T-helper 9 cell (primary cell): ENCODE data around the gene SERPINH1.
A peak's percentile ranks its signal among the peaks of the same experiment; 100 is the strongest.

Experiments
- DNase-seq: peaks from one replicate; pipeline ENCODE4 v3.0.0-alpha.2; 2020
- total RNA-seq, 2 donors: gene quantifications; one replicate each; lab custom pipeline; 2026; lab: John Stamatoyannopoulos, UW

SERPINH1 gene
- total RNA-seq = 4.6 to 21.3 reads per million in 2 donors

GRCh38 chr11:75562048-75562835 is at the start of gene SERPINH1:
TSS of gene SERPINH1 (plus strand) at chr11:75562253. CDS start at chr11:75566350, 4,097 bp downstream.
- peak; percentile 44 for DNase-seq

GRCh38 chr11:75513250-75513649 is 48.8 kb upstream of the SERPINH1 start:
- no peak for DNase-seq

- no peak for DNase-seq
These were observed 47.5 kb upstream of the SERPINH1 start for GRCh38 chr11:75514596-75514995.

- no peak for DNase-seq
These were observed 45.9 kb upstream of the SERPINH1 start for GRCh38 chr11:75516140-75516539.

- DNase-seq = no peak
These were observed 45.2 kb upstream of the SERPINH1 start for GRCh38 chr11:75516886-75517285.

GRCh38 chr11:75518204-75518549 is 43.9 kb upstream of the SERPINH1 start:
- DNase-seq = no peak

- DNase-seq = no peak
These were observed 43.0 kb upstream of the SERPINH1 start for GRCh38 chr11:75518771-75519653.

- no peak for DNase-seq
These were observed 41.4 kb upstream of the SERPINH1 start for GRCh38 chr11:75520688-75521087.

GRCh38 chr11:75522286-75523044 is 39.6 kb upstream of the SERPINH1 start:
- no peak for DNase-seq

GRCh38 chr11:75523189-75523588 is 38.9 kb upstream of the SERPINH1 start:
- no peak for DNase-seq

- no peak for DNase-seq
These were observed 38.0 kb upstream of the SERPINH1 start for GRCh38 chr11:75523811-75524664.

GRCh38 chr11:75524665-75525432 is 37.2 kb upstream of the SERPINH1 start:
- DNase-seq = peak; percentile 34

GRCh38 chr11:75525433-75526191 is 36.4 kb upstream of the SERPINH1 start, which contains the start of gene GDPD5:
TSS of gene GDPD5 (minus strand) at chr11:75525941. CDS start at chr11:75477735, 48,206 bp downstream.
- DNase-seq = peak; percentile 79

- no peak for DNase-seq
These were observed 35.9 kb upstream of the SERPINH1 start for GRCh38 chr11:75526192-75526541.

- no peak for DNase-seq
These were observed 34.9 kb upstream of the SERPINH1 start for GRCh38 chr11:75527130-75527529.

- DNase-seq = no peak
These were observed 33.9 kb upstream of the SERPINH1 start for GRCh38 chr11:75527938-75528735.

GRCh38 chr11:75530577-75530976 is 31.5 kb upstream of the SERPINH1 start:
- DNase-seq = no peak

- no peak for DNase-seq
These were observed 30.7 kb upstream of the SERPINH1 start for GRCh38 chr11:75531325-75531724.
